ENCODE results near the gene ZYX. TPM values are rescaled to one million over a fixed set of nuclear protein-coding genes. Genes with fewer than 3 reads are reported as not detected.
A peak's percentile ranks its signal among the peaks of the same experiment; 100 is the strongest.
"Not testable (repeated sequence)": the region's sequence is repeated elsewhere in the genome, so short reads cannot be mapped to it uniquely, and the experiment has no call there.

The ZYX gene
- total RNA-seq, 2 donors from 2014 or later = 40.2 to 60.6 TPM

DNA sequence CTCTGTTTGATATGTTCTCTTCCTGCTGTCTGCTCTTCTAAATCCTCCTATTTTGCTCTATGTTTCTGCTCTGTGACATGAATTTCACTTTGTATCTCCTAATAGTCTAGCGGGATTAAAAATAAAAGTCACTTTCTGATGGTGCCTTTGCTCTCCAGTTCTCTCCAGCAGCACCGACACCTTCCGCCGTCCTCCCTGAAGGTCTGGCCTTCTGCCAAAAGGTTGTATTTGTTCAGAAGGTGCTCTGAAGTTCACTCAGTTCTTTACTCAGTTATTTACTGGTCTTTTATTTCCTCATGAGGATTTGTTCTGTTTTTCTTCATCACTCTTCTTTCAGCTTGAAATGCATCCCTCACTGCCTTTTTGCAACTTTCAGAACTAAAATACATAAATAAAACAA, 38.7 kb downstream of the ZYX start:
- no peak for ATAC-seq
- intact Hi-C loops (cut with DNase I) = loop anchor here (5.0 kb wide), 1 partner anchor 178 kb away; no protein-coding TSS in a partner anchor

DNA sequence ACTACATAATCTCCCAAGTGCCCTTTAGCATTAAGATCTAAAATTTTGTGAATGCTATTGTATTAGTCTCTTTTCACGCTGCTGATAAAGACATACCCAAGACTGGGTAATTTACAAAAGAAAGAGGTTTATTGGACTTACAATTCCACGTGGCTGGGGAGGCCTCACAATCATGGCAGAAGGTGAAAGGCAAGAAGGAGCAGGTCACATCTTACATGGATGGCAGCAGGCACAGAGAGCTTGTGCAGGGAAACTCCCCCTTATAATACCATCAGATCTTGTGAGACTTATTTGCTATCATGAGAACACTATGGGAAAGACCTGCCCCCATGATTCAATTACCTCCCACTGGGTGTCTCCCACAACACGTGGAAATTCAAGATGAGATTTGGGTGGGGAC, 39.5 kb downstream of the ZYX start:
- H3K9me3 ChIP-seq; ATAC-seq; H3K27ac ChIP-seq; H3K4me1 ChIP-seq; intact Hi-C loops (cut with DNase I); H3K27me3 ChIP-seq; DNase-seq; H3K4me3 ChIP-seq; H3K36me3 ChIP-seq (replicated peaks in 1 of 2; ENCODE audit: insufficient read depth in 1 of 2, low read depth in 2 of 2): not testable (repeated sequence)
- 58 to 60% methylated on average over 3 of the region's 3 CpGs for WGBS, 2 donors

More for the DNA sequence above, 38.7 kb downstream of the ZYX start:
- Histone ChIP-seq H3K36me3 (replicated peaks in 1 of 2; ENCODE audit: insufficient read depth in 1 of 2, low read depth in 2 of 2) (no peaks in the 10 kb centered on the region), H3K4me1 (no peaks in the 10 kb centered on the region), H3K9me3 (no peaks in the 10 kb centered on the region), H3K27ac (no peak overlapping the region), H3K27me3 (no peaks in the 10 kb centered on the region), H3K4me3 (no peak overlapping the region)
- peak in 1 of 4 donors; percentile 42 for DNase-seq
- WGBS, 2 donors = 17 to 19% methylated on average over 4 of the region's 4 CpGs
- TF ChIP-seq POLR2A (IDR thresholded peaks at IDR 0.05) = no peak
- TF ChIP-seq, protein P1, sequence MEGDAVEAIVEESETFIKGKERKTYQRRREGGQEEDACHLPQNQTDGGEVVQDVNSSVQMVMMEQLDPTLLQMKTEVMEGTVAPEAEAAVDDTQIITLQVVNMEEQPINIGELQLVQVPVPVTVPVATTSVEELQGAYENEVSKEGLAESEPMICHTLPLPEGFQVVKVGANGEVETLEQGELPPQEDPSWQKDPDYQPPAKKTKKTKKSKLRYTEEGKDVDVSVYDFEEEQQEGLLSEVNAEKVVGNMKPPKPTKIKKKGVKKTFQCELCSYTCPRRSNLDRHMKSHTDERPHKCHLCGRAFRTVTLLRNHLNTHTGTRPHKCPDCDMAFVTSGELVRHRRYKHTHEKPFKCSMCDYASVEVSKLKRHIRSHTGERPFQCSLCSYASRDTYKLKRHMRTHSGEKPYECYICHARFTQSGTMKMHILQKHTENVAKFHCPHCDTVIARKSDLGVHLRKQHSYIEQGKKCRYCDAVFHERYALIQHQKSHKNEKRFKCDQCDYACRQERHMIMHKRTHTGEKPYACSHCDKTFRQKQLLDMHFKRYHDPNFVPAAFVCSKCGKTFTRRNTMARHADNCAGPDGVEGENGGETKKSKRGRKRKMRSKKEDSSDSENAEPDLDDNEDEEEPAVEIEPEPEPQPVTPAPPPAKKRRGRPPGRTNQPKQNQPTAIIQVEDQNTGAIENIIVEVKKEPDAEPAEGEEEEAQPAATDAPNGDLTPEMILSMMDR (IDR thresholded peaks at IDR 0.05) = no peak

DNA sequence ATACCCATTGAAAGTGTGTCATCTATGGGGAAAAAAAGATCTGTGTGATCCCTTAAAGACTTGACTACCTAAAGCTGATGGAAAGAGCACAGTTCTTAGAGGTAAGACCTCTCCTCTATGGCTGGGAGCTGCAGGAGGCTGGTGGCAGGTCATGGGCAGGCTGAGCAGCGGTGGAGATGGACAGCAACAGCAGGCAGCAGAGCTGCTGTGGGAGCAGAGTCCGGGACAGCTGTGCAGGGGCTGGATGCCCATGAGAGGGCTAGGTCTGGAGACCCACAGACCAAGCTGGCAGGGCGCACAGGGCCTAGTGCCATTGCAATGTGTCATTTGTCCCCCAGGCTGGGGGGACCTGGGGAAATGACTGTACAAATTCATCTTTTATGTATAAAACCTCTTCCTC, 40.9 kb downstream of the ZYX start:
- ATAC-seq (no peak), DNase-seq (no peak)
- no peak overlapping the region for H3K4me3 ChIP-seq
- no peak for TF ChIP-seq POLR2A (IDR thresholded peaks at IDR 0.05)
- TF ChIP-seq, protein P1 (IDR thresholded peaks at IDR 0.05) = no peak
- no peak overlapping the region for H3K27ac ChIP-seq
- no peaks in the 10 kb centered on the region for H3K27me3 ChIP-seq
- no peaks in the 10 kb centered on the region for H3K9me3 ChIP-seq
- intact Hi-C loops (cut with DNase I) = no loop called here
- no peaks in the 10 kb centered on the region for H3K36me3 ChIP-seq (replicated peaks in 1 of 2; ENCODE audit: insufficient read depth in 1 of 2, low read depth in 2 of 2)
- H3K4me1 ChIP-seq = no peaks in the 10 kb centered on the region
- 59 to 74% methylated on average over 3 of the region's 3 CpGs for WGBS, 2 donors

DNA sequence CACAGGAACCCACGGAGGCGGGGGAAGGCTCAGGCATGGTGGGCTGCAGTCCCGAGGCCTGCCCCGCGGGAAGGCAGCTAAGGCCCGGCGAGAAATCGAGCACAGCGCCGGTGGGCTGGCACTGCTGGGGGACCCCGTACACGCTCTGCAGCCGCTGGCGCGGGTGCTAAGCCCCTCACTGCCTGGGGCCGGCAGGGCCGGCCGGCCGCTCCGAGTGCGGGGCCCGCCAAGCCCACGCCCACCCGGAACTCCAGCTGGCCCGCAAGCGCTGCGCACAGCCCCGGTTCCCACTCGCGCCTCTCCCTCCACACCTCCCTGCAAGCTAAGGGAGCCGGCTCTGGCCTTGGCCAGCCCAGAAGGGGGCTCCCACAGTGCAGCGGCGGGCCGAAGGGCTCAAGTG, 43.3 kb downstream of the ZYX start:
- H3K9me3 ChIP-seq; ATAC-seq; H3K4me3 ChIP-seq; DNase-seq; H3K36me3 ChIP-seq (replicated peaks in 1 of 2; ENCODE audit: insufficient read depth in 1 of 2, low read depth in 2 of 2); H3K27ac ChIP-seq; H3K27me3 ChIP-seq; intact Hi-C loops (cut with DNase I); H3K4me1 ChIP-seq: not testable (repeated sequence)
- WGBS, 2 donors = 94 to 95% methylated on average over 3 to 15 of the region's 34 CpGs

DNA sequence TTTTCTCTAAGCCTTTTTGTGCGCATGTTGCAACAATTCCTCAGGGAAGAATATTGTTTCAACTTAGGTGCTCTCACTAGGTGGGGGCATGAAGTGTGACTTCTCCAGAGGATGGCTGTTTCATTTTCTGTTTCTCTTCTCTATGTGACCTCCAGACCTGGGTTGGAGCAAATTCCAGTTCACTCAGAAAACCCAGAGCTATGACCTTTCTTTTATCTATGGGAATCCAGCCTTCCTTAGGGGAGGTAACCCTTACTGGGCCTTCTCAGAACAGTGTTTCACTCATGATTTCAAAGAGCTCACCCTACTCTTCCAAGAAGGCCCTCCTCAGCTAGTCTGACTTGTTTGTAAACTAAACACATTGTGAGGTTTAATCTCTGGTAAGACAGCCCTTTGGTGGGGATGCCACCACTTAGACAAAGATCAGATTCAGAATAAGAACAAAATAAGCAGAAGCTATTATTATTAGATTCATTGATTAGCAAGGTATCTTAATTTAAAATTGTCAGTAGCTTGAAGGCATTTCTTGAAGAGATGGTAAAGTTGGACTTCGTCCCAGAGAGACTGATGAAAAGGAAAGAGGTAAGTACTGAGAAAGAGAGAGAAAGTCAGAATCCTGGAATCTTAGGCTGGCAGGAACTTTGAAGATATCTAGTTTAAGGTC, 45.5 kb downstream of the ZYX start:
- no peaks in the 10 kb centered on the region for H3K9me3 ChIP-seq
- DNase-seq (no peak), ATAC-seq (no peak)
- no peaks in the 10 kb centered on the region for H3K4me1 ChIP-seq
- no peaks in the 10 kb centered on the region for H3K36me3 ChIP-seq (replicated peaks in 1 of 2; ENCODE audit: insufficient read depth in 1 of 2, low read depth in 2 of 2)
- no peak overlapping the region for H3K27ac ChIP-seq
- no peaks in the 10 kb centered on the region for H3K27me3 ChIP-seq
- TF ChIP-seq, protein P1 (IDR thresholded peaks at IDR 0.05) = no peak
- TF ChIP-seq POLR2A (IDR thresholded peaks at IDR 0.05) = no peak
- intact Hi-C loops (cut with DNase I) = no loop called here
- H3K4me3 ChIP-seq = no peak overlapping the region
- WGBS, 2 donors = 91% methylated on average over 2 of the region's 2 CpGs

All from body of pancreas (tissue), 4 donors.